Esophagus mucosa (tissue), 1 donor: Measurements from ENCODE around the gene FAM219B. TPM values are rescaled to one million over a fixed set of nuclear protein-coding genes. Genes with fewer than 3 reads are reported as not detected.
"Not testable (repeated sequence)": the region's sequence is repeated elsewhere in the genome, so short reads cannot be mapped to it uniquely, and the experiment has no call there.

Source experiments
- ATAC-seq: fragments of 200-7000 bp; cut with Tn5 transposase; one replicate; pipeline ENCODE4 v1.9.1; 2020
- total RNA-seq: library from RNA; stranded (reverse); gene quantifications from one replicate; pipeline ENCODE4 v1.2.4, GENCODE V29; 2023
- donor health status: DM: yes; HTN: yes; CAD: no.

FAM219B gene
- total RNA-seq, 1 donor from 2014 or later, result 62.5 TPM

- ATAC-seq, result no peak
These were observed 4.2 kb downstream of the FAM219B start for GRCh38 chr15:74902295-74903075.

GRCh38 chr15:74901612-74902063 is 5.0 kb downstream of the FAM219B start:
- ATAC-seq, result peak; percentile 73

- ATAC-seq, result no peak
These were observed 9.3 kb downstream of the FAM219B start for GRCh38 chr15:74897300-74897701.

- no peak for ATAC-seq
These were observed 10.3 kb downstream of the FAM219B start for GRCh38 chr15:74896316-74896715.

- no peak for ATAC-seq
These were observed 10.8 kb downstream of the FAM219B start for GRCh38 chr15:74895830-74896229.

- ATAC-seq, result not testable (repeated sequence)
These were observed 12.3 kb downstream of the FAM219B start for GRCh38 chr15:74894383-74894782.

GRCh38 chr15:74893627-74894026 is 13.0 kb downstream of the FAM219B start:
- ATAC-seq, result peak; percentile 19

- no peak for ATAC-seq
These were observed 13.7 kb downstream of the FAM219B start for GRCh38 chr15:74892931-74893330.

- ATAC-seq, result peak; percentile 64
These were observed 14.3 kb downstream of the FAM219B start for GRCh38 chr15:74892313-74892712.

GRCh38 chr15:74891469-74891868 is 15.2 kb downstream of the FAM219B start:
- ATAC-seq, result peak; percentile 56

GRCh38 chr15:74890665-74890960 is 16.0 kb downstream of the FAM219B start:
- no peak for ATAC-seq

- peak; percentile 54 for ATAC-seq
These were observed 16.6 kb downstream of the FAM219B start, which contains the start of gene MPI for GRCh38 chr15:74889883-74890664. MPI (plus strand) TSS chr15:74890042; CDS start chr15:74890074, 32 bp downstream.

- peak; percentile 3 for ATAC-seq
These were observed 17.2 kb downstream of the FAM219B start for GRCh38 chr15:74889390-74889882.

GRCh38 chr15:74888716-74889115 is 17.9 kb downstream of the FAM219B start:
- ATAC-seq, result no peak

- not testable (repeated sequence) for ATAC-seq
These were observed 19.0 kb downstream of the FAM219B start for GRCh38 chr15:74887537-74888193.

GRCh38 chr15:74885461-74885860 is 21.2 kb downstream of the FAM219B start:
- no peak for ATAC-seq

- ATAC-seq, result no peak
These were observed 22.0 kb downstream of the FAM219B start for GRCh38 chr15:74884428-74885223.

GRCh38 chr15:74882528-74882927 is 24.1 kb downstream of the FAM219B start:
- ATAC-seq, result no peak

GRCh38 chr15:74878273-74878672 is 28.4 kb downstream of the FAM219B start:
- no peak for ATAC-seq

GRCh38 chr15:74873756-74874424 is 32.8 kb downstream of the FAM219B start:
- no peak for ATAC-seq

- ATAC-seq, result peak; percentile 89
These were observed 33.5 kb downstream of the FAM219B start, which contains the start of gene SCAMP2 for GRCh38 chr15:74873036-74873755. SCAMP2 (minus strand) TSS chr15:74873365; CDS start chr15:74873255, 110 bp downstream.
